Bronchial epithelial cell (primary cell): Measurements from ENCODE around the gene SKAP2. TPM values are rescaled to one million over a fixed set of nuclear protein-coding genes. Genes with fewer than 3 reads are reported as not detected.
A peak's percentile ranks its signal among the peaks of the same experiment; 100 is the strongest.

Experiments used
- DNase-seq: peaks from one replicate; pipeline ENCODE4 v3.0.0-alpha.2; 2010; ENCODE audit warnings: low read depth
- FAIRE-seq: peaks from 2 replicates; lab custom pipeline; 2011; peaks lifted over from hg19 to GRCh38; lab: Jason Lieb, UNC
- H3K27me3 ChIP-seq: 2 replicates; pipeline ENCODE4 v1.5.1; 2011; ENCODE audit warnings: low read length; ENCODE audit not compliant: control insufficient read depth, insufficient read depth
- H3K36me3 ChIP-seq: 2 replicates; pipeline ENCODE4 v1.5.1; 2011; ENCODE audit warnings: low read length; ENCODE audit not compliant: control insufficient read depth, insufficient read depth
- H3K4me3 ChIP-seq: 2 replicates; pipeline ENCODE4 v1.5.1; 2011; ENCODE audit warnings: mild to moderate bottlenecking, low read depth, low read length, control low read depth
- CTCF ChIP-seq: IDR thresholded peaks from 2 replicates; pipeline ENCODE4 v1.5.1; 2011; ENCODE audit warnings: mild to moderate bottlenecking, moderate library complexity, low read length, control low read depth, inconsistent platforms; ENCODE audit not compliant: insufficient read depth, severe bottlenecking
- total RNA-seq: library from RNA; depleted of rRNA; stranded (reverse); fragments of >200 nt; gene quantifications from 2 replicates; pipeline ENCODE4 v1.2.1, GENCODE V29; 2014

SKAP2 gene
- total RNA-seq, 1 donor from 2014 or later: 2.1 TPM

- H3K27me3 ChIP-seq: no peaks in the 10 kb centered on the region
- peak; percentile 29 for DNase-seq
- no peak for FAIRE-seq
- H3K4me3 ChIP-seq: no peak overlapping the region
- H3K36me3 ChIP-seq: no peaks in the 10 kb centered on the region
- peak; percentile 46 for TF ChIP-seq CTCF
These were observed 182.5 kb downstream of the SKAP2 start for GRCh38 chr7:26681819-26682418.

GRCh38 chr7:26680587-26680986 lies 183.8 kb downstream of the SKAP2 start:
- no peak for TF ChIP-seq CTCF
- H3K27me3 ChIP-seq: no peaks in the 10 kb centered on the region
- H3K36me3 ChIP-seq: no peaks in the 10 kb centered on the region
- FAIRE-seq: no peak
- DNase-seq: no peak
- no peak overlapping the region for H3K4me3 ChIP-seq

- FAIRE-seq (no peak), DNase-seq (peak; percentile 76)
- no peak for TF ChIP-seq CTCF
- Histone ChIP-seq H3K36me3 (no peaks in the 10 kb centered on the region), H3K4me3 (no peak overlapping the region), H3K27me3 (no peaks in the 10 kb centered on the region)
These were observed 189.1 kb downstream of the SKAP2 start for GRCh38 chr7:26675143-26675887.

GRCh38 chr7:26673858-26674257 lies 190.5 kb downstream of the SKAP2 start:
- no peaks in the 10 kb centered on the region for H3K27me3 ChIP-seq
- TF ChIP-seq CTCF: no peak
- DNase-seq (no peak), FAIRE-seq (no peak)
- no peaks in the 10 kb centered on the region for H3K36me3 ChIP-seq
- H3K4me3 ChIP-seq: no peak overlapping the region

- TF ChIP-seq CTCF: no peak
- Histone ChIP-seq H3K36me3 (no peaks in the 10 kb centered on the region), H3K27me3 (no peaks in the 10 kb centered on the region), H3K4me3 (no peak overlapping the region)
- DNase-seq: no peak
- FAIRE-seq: no peak
These were observed 191.1 kb downstream of the SKAP2 start for GRCh38 chr7:26673271-26673670.

GRCh38 chr7:26670841-26671240 lies 193.5 kb downstream of the SKAP2 start:
- H3K4me3 ChIP-seq: no peak overlapping the region
- no peaks in the 10 kb centered on the region for H3K27me3 ChIP-seq
- TF ChIP-seq CTCF: no peak
- FAIRE-seq (no peak), DNase-seq (no peak)
- no peaks in the 10 kb centered on the region for H3K36me3 ChIP-seq
